Left cardiac atrium (tissue), 4 donors: Measurements from ENCODE around the gene LYPD6. TPM values are rescaled to one million over a fixed set of nuclear protein-coding genes. Genes with fewer than 3 reads are reported as not detected.
A peak's percentile ranks its signal among the peaks of the same experiment; 100 is the strongest.
"Not testable (repeated sequence)": the region's sequence is repeated elsewhere in the genome, so short reads cannot be mapped to it uniquely, and the experiment has no call there.

Experiments used
- ATAC-seq, 2 donors: fragments of 200-7000 bp; cut with Tn5 transposase; one replicate each; pipeline ENCODE4 v1.9.1; 2020; ENCODE audit warnings: mild to moderate bottlenecking in 2 of 2, moderate library complexity in 2 of 2
- DNase-seq: peaks from one replicate; pipeline ENCODE4 v3.0.0-alpha.2; 2020
- intact Hi-C, 2 donors: fragments of 100-400 bp; cut with DNase I; formaldehyde crosslinking; loops; one replicate each; pipeline versions ENCODE4 v1.14.1 to v1.15.1; 2022 to 2023
- long read RNA-seq: library from polyadenylated mRNA; unstranded; transcript quantifications from one replicate; pipeline ENCODE4 v2.0.0, GENCODE V29; 2021
- total RNA-seq, 2 donors: library from RNA; stranded (reverse); fragmentation: NEBNext Ultra II Directional; extraction: Animal tissue kit (Norgen Biotek cat#: 25700); gene quantifications; one replicate each; pipeline ENCODE4 v1.2.1, GENCODE V29; 2021
- donor health status: DM: no; HTN: yes; CAD: no.
- donor health status: DM: no; HTN: yes; CAD: no; lungs with severe emphysema.
- donor health status: DM: yes; HTN: yes; CAD: no.
- donor health status: Dilated cardiomyopathy.

The LYPD6 gene, protein sequence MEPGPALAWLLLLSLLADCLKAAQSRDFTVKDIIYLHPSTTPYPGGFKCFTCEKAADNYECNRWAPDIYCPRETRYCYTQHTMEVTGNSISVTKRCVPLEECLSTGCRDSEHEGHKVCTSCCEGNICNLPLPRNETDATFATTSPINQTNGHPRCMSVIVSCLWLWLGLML
- under 1 TPM; 0.27 to 0.50 TPM for total RNA-seq
- long read RNA-seq = 0 reads

DNA sequence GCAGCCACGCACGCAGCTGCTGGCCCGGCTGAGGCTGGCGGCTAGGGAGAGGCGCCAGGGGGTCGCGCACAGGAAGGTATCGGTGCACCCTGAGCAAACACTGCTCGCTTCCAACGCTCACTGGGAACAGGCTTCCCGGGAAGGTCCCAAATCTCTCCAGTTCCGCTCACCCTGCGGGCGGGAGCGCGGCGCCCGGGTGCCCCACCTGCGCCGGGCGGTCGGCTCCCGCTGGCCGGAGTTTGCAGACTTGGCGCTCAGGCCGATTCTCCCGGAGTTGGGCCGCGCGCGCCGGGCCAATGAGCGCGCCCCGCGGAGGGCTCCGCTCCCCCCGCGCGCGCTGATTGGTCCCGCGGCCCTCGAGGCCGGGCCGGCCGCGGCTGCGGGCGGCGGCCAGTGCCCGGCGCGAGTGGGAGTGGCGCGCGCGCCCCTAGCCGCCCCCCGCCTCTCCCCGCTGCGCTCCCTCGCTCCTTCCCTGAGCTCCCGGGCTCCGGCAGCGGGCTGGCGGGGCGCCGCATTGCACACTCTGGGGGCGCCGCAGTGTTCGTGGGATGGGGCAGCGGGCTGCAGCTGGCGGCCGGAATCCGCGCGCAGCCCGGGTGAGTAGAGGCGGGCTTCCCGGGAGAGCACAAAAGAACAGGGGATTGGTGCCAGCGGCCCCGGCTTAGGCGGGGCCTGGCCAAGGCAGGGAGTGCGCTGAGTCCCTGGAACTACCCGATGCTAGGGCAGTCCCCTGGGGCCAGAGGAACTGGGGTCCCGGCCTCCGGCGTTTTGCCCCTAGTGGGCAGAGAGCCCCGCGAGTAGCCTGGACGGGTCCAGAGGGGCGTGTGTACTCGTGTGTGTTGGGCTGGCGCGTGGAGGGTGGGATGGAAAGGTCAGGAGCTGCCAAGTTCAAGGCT is at the start of gene LYPD6:
Gene LYPD6 (plus strand): TSS at position 461 of the 896 bp plus-strand sequence. CDS start 107,122 bp downstream, outside the sequence.
- intact Hi-C loops = no loop called here
- peak; percentile 77 for DNase-seq

DNA sequence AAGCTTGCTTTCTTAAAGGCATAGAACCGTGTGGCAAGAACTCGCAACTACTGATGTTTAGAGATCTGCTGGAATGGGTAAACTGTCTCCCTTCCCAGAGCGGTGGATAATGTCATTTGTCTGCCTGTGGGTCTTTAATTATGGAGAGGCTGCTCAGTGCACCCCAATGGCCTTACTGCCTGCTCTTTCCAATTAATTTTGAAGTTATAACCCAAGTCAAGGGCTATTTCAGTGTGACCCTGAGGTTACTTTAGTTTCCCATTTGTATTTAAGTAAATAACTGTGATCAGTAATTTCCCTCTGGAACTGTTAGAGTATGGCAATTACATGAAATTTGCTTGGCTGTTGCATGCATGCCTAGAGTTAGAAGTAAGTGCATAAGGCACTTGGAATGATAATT is 48.9 kb upstream of the LYPD6 start:
- ATAC-seq (no peak), DNase-seq (no peak)
- intact Hi-C loops = no loop called here

More for the DNA sequence above, at the start of gene LYPD6:
- ATAC-seq = peak; percentile 99

DNA sequence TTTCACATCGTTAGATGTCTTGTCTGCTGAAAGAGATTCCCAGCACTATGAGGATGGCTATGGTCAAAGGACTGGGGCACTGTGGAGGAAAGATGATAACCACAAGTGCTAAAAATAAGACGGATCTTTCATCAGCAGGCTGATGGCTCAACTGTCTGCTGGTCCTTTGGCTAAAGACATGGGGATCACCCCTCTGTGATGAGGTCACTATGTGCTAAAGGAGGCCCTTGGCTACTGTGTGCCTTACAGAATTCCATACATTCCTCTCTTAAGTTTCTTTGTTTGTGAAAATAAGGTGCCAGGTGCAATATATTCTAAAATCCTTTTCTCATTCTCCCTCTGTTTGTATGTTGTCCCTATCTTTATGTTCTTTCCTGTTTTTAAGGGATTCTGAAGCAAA is 39.7 kb upstream of the LYPD6 start:
- intact Hi-C loops = no loop called here
- DNase-seq (no peak), ATAC-seq (no peak)

DNA sequence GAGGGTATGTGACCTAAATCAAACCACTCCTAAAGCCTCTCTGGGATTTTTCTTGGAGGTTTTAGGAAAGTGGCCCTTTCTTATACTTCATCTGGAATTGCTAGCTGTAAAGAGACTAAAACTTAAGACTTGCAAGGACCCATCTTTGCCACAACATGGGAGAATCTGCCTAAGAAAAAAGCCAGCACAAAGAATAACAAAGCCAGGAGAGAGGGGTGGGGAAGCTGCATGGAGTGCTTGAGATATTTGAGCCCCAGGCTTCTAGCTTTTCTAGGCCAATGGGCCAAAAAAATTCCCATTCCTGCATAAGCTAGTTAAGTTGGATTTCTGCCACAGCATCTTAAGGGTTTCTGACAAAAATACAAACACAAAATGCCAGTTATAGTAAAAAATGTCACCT is 38.5 kb upstream of the LYPD6 start:
- DNase-seq = no peak
- ATAC-seq = no peak
- intact Hi-C loops = no loop called here

DNA sequence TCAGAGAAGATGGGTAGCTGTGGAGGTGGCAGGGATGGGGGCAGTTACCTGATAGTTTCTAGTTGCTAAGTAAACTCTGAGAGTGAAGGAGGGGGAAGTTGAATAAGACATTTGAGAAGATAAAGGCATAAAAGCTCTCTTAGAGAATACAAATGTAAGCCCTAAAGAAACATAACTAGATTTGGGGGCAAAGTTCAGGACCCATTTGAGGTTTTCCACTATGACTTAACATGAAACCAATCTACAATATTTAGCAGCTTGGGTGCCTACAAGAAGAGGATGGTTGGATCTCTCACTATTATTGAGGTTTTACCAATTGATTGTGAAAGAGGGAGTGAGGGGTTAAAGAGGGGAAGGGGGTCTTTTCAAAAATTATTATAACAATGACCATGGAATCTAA is 34.4 kb upstream of the LYPD6 start:
- DNase-seq (no peak), ATAC-seq (no peak)
- intact Hi-C loops = no loop called here

DNA sequence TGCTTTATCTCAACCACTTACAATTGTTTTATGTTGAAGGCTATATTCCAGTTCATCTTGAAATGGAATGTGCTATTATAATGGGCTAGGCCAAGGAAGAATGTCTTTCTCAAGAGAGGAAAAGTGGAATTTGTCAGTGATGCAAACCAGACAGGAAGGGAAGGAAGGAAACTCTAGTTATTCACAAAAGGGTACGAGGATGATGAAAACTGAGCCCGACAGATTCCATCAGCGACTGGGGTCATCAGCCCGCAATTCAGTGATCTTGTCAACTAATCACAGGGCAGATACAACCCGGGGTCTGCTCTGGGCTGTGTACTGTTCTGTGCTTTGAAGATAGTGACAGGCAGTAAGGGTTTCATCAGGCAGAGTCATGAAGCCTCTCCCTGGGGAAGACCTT is 23.4 kb upstream of the LYPD6 start:
- no peak for DNase-seq
- intact Hi-C loops = no loop called here
- ATAC-seq = no peak

DNA sequence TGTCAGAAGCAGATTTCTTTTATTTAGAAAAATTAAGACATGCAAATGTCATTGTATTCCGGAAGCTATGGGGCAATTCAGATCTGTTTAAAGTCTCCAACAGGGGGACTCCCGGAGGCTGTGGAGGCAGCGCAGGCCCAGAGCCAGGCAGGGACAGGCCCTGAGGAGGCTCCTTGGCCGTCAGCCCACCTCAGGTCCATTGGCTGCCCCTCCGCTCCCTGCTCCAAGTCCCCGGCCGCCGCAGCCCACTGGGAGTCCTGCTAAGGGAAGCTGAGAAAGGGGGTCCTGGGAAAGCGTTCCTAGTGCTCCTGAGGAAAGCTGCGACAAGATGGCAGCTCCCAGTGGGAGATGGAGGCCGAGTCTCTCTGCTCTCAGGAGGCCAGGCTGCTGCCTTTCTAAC is 20.0 kb upstream of the LYPD6 start:
- ATAC-seq (no peak), DNase-seq (no peak)
- intact Hi-C loops = no loop called here

DNA sequence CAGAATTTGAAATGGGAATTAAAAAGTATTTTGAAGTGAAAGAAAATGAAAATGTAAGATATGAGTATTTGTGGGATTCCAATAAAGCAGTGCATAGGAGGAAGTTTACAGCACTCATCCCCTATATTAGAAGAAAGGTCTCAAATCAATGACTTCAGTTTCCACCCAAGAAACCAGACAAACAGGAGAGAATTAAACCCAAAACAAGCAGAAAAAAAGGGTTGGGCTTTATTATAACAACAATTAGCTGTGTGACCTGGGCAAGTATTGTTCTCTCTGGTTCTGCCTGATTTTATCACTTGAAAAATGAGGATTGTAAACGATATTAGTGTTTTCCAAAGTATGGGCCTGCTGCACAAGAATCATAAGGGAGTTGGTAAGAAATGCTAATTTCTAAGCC is 18.3 kb upstream of the LYPD6 start:
- intact Hi-C loops = no loop called here
- DNase-seq (no peak), ATAC-seq (no peak)

DNA sequence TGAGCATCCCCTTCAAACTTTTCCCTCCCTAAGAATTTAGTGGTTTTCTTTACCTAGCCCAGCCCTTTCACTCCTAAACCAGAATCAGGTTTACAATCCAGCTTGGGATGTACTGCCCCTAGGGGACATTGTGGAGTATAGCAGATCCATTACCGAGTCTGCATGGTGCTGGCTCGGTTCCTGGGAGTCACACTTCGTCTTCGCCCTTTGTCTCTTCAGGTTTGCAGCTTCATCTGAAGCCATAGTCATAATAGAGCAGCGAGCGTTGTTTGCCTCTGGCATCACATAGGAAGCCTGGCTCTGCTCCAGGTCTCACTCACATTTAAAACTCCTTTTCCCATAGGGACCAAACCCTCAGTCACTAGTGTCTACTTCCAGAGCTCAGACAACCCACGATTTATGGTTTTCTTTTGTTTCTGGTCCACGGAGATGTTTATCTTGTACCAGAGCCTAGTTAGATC is 16.8 kb upstream of the LYPD6 start:
- intact Hi-C loops = no loop called here
- DNase-seq (peak; percentile 22), ATAC-seq (peak; percentile 68 to 75)

DNA sequence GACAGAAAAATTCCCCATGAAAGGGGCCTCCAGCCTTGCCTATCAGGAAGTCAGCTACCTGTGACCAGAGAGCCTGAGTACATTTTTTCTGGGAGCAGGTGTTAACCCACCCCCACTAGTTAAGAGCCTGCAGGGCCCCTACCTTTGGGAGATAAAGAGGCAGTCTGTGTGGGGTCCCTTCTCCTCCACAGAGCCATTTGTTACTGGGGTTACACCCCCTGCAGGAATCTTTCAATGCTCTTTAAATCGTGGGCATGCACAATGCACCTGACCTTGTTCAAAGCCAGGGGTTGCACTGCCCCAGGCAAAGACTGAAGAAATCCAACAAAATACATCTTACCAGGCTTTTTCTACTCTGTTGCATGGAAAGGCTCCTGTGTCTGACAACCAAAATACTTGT is 15.7 kb upstream of the LYPD6 start:
- intact Hi-C loops = no loop called here
- DNase-seq = no peak
- no peak for ATAC-seq

DNA sequence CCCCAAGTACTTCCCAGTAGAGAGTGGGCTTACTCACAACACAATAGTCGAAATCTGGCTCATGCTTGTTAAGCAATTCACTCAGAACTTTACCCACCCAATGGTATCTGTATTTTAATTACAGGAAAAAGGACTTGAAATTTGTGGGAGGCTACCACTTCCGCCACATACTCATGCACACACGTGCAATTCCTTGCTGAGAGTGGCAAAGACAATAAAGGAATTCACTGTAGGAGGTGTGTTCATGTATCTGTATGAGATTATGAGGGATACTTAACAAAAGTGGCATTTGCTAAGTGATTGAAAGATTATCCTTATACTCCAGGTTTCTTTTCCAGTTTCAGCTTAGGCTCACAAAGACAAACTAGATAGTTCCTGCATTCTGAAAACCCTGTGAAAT is 14.9 kb upstream of the LYPD6 start:
- DNase-seq = no peak
- intact Hi-C loops = no loop called here
- no peak for ATAC-seq

DNA sequence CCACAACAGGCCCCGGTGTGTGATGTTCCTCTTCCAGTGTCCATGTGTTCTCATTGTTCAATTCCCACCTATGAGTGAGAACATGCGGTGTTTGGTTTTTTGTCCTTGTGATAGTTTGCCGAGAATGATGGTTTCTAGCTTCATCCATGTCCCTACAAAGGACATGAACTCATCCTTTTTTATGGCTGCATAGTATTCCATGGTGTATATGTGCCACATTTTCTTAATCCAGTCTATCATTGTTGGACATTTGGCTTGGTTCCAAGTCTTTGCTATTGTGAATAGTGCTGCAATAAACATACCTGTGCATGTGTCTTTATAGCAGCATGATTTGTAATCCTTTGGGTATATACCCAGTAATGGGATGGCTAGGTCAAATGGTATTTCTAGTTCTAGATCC is 11.8 kb upstream of the LYPD6 start:
- DNase-seq, ATAC-seq, intact Hi-C loops: not testable (repeated sequence)

DNA sequence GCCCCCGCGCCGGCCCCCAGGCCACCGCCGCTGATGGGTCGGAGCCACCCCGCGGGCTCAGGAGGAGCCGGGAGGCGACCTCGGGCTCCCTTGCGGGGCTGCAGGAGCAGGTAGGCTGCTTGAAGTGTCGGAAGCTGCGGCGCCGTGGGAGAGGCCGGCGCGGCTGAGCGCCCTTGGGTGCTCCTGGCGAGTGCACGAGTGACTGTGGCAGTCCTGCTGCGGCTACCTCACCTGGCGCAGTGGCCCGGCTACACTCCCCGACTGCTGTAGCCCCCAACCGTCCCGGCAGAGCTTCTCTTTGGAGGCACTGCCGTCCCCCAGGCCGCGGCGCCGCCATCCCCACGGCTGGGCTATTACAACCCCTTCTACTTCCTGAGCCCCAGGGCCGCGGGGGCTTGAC is 10.0 kb upstream of the LYPD6 start:
- no peak for ATAC-seq
- no peak for DNase-seq
- intact Hi-C loops = no loop called here

DNA sequence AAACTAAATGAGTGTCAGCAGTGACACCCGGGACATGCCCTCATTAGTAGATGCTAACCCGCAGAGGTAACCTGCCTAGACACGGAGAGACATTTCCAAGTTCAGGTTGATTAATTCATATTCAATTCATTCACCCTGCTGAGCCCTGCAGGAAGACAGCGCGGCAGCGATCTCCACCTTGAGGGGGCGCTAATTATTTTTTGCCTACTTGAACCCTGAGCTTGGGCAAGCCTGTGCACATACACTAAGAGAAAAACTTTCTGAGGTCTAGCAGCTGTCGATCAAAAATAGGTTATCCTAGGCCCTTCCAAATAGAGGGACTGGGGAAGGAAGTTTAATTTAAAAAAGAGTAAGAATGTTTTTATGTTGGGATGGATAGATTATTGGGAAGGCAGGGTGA is 1.3 kb upstream of the LYPD6 start:
- DNase-seq (no peak), ATAC-seq (no peak)
- intact Hi-C loops = no loop called here

DNA sequence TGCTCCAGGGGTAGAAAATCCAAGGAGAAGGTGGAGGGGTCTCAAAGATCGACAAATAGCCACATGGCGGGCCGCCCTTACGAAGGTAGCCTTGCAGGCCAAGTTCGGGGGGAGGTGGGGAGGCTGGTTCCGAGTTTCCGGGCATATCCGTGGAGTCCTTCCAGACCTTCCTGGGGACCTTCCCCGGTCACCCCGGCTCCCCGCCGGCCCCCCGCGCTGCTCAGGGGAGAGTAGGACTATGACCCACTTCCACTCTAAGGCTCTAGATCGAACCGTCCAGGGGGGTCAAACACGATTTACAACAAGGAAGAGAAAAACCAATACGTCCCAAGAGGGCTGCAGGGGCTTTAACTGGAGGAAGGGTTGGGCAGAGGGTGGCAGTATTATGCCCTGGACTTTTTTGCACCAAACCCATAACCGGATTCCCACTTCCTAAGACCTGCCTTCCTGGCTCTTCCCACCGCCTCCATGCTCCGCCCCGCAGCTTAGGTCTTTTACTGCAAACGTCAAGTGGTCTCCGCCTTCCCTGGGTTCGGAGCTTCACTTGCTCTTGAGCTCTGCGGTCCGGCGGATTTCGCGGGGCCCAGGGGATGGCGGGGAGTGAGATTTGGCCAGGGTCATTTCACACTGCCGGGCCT is 779 bp upstream of the LYPD6 start:
- intact Hi-C loops = no loop called here
- ATAC-seq = peak; percentile 34 to 80
- DNase-seq = peak; percentile 55

DNA sequence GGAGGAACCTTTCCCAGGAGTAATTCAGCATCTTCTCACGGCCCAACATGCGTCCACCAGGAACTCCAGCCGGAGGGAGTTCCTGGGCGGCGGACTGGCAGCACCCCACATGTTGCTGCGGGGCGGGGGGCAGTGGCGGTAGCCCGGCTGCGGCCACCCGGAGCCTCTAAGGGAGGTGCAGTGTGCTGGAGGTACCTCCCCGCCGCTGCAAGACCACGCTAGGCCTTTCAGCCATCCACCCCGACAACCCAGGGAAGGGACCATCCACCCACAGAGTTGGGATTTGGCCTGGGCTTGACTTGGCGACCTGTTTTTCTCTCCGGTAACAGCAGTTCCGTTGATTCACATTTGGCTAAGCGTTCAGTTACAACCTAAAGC is 625 bp downstream of the LYPD6 start:
- intact Hi-C loops = no loop called here
- ATAC-seq (no peak), DNase-seq (no peak)

DNA sequence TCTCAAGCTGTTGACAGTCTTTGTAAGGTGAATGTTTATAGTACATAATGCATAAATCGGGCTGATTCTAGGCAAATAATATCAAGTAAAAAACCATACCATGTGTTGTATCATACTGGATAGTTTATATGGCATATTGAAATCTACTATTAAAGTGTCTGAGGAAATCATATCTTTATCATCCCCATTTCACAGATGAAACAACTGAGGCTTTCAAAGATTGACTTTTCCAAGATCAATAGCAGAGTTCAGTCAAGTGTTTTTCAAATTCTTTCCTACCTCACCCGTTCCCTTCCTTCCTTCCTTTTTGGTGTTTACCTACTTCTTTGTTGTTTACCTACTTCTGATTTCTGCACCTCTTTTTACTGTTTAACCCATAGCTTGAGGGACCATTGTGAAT is 2.0 kb downstream of the LYPD6 start:
- no peak for DNase-seq
- ATAC-seq = no peak
- intact Hi-C loops = no loop called here

DNA sequence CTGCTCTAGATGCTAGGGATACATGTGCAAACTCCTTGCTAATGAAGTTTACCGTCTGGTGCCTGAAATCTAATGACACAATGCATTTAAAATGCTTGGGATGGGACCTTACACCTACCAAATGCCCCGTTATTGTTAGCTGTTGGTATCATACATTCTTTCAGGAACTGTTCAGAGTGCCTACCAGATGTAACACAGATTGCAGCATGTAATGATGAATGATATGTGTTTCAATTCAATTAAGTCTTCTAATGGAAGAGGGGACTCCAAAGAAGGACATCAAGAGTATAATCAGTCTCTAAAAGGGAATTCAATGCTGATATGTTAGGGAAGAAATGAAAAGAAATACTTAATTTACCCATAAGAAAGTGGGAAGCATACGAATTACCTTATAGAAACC is 3.2 kb downstream of the LYPD6 start:
- DNase-seq = no peak
- intact Hi-C loops = no loop called here
- no peak for ATAC-seq

DNA sequence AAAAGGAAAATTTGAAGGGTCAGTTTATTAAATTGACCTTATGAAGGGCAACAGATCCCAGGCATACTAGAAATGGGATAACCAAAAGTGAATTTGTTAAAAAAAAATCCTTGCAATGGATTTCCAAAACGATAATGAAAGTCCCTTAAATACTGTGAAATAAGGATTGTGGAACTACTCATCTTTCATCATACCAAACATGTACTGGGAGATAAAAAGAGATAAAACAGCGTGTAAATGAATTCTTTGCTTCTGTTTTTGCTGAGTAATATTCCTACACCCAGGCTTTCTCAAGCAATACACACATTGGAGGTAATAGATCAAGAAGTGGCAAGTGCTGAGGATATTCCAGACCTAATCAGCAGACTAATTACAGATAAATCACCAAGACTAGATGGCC is 3.8 kb downstream of the LYPD6 start:
- ATAC-seq = no peak
- DNase-seq = no peak
- intact Hi-C loops = no loop called here

DNA sequence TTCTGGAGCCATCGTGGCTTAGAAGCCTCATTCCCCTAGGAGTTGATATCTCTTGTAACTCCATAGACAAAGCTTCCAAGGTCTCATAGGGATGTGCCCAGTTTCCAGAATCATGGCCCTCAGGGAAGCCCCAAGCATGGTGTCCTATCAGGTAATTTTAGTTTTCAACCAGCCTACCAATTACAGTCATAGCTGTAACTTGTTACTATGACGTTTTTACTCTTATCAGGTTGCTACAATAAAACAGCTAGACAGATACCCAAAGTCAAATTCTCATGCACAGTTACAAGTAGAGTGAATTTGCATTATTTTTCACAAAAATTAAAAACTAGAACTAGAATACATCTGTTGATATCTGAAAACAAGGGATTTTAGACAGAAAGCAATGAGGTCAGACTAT is 8.9 kb downstream of the LYPD6 start:
- DNase-seq (no peak), ATAC-seq (no peak)
- intact Hi-C loops = no loop called here
